Esophagus muscularis mucosa (tissue), 4 donors: ENCODE results near the gene BOC. TPM values are rescaled to one million over a fixed set of nuclear protein-coding genes. Genes with fewer than 3 reads are reported as not detected.

Experiments used
- DNase-seq: peaks from one replicate; pipeline ENCODE4 v3.0.0-alpha.2; 2017; ENCODE audit errors: extremely low spot score
- H3K27ac ChIP-seq, 4 donors: fragments of 200-600 bp; sonication (generic); replicated peaks in 1 of 4; 1 replicate in 3 of 4; 2 replicates in 1 of 4; pipeline ENCODE4 v1.5.1; 2016 to 2019; ENCODE audit warnings: mild to moderate bottlenecking in 1 of 4
- H3K27me3 ChIP-seq, 4 donors: fragments of 200-600 bp; sonication (generic); one replicate each; pipeline versions ENCODE4 v1.5.1 to v1.6.0; 2016 to 2019
- H3K36me3 ChIP-seq, 4 donors: fragments of 200-600 bp; sonication (generic); one replicate each; pipeline ENCODE4 v1.5.1; 2016 to 2019
- H3K4me1 ChIP-seq, 4 donors: fragments of 200-600 bp; sonication (generic); one replicate each; pipeline ENCODE4 v1.5.1; 2016 to 2019
- H3K4me3 ChIP-seq, 4 donors: fragments of 200-600 bp; sonication (generic); 1 replicate in 2 of 4; 2 replicates in 2 of 4; pipeline ENCODE4 v1.5.1; 2016 to 2019; ENCODE audit warnings: mild to moderate bottlenecking in 4 of 4, moderate library complexity in 1 of 4
- H3K9me3 ChIP-seq, 4 donors: fragments of 200-600 bp; sonication (generic); 1 replicate in 3 of 4; 2 replicates in 1 of 4; pipeline ENCODE4 v1.5.1; 2016 to 2019
- EP300 ChIP-seq: sonication (generic); formaldehyde crosslinking; IDR thresholded peaks from one replicate; pipeline ENCODE4 v1.6.1; 2017; ENCODE audit warnings: antibody characterized with exemption
- POLR2A ChIP-seq: fragments of 450-650 bp; IDR thresholded peaks from one replicate; pipeline ENCODE4 v1.6.1; 2017; ENCODE audit warnings: antibody characterized with exemption, moderate library complexity, mild to moderate bottlenecking, low read depth
- POLR2AphosphoS5 ChIP-seq, 2 donors: sonication (generic); formaldehyde crosslinking; IDR thresholded peaks; one replicate each; pipeline ENCODE4 v1.6.1; 2017; ENCODE audit warnings: antibody characterized with exemption in 2 of 2
- WGBS: methylation state at CpG from one replicate; pipeline ENCODE4 v1.1.5; 2018; 5-methylcytosine and 5-hydroxymethylcytosine counted together
- intact Hi-C: fragments of 100-400 bp; cut with DNase I; formaldehyde crosslinking; loops from one replicate; pipeline ENCODE4 v1.15.1; 2023
- total RNA-seq, 4 donors: library from RNA; depleted of rRNA; stranded (reverse); fragments of >200 nt; gene quantifications; one replicate each; pipeline versions ENCODE4 v1.1.0 to v1.2.1, GENCODE V29; 2016
- TF ChIP-seq, protein P1 (sequence below), 3 experiments: fragments of 200-600 bp in 2 of 3; fragments of 450-650 bp in 1 of 3; sonication (generic) in 2 of 3; IDR thresholded peaks; one replicate each; pipeline ENCODE4 v1.5.1; 2017 to 2019; ENCODE audit warnings: antibody characterized with exemption in 3 of 3, mild to moderate bottlenecking in 2 of 3, moderate library complexity in 1 of 3

The BOC gene
- total RNA-seq, 4 donors from 2014 or later, result 87.2 to 119 (median 90.8) TPM

DNA sequence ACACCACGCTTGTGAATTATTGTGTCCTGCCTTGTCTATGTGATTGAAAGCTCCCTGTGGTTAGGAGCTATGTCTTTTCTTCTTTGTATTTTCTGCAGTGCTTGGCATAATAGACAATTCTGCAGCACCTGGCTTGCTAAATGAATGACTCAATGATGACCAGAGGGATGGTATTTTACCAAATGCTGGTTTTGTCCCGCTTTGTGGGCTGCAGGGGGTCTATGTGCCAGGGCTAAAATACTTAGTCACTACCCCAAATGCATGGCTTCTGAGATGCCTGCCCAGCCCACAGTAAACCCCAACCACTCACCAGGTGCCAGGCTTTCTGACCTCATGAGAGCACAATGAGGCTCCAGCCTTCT is 50.9 kb downstream of the BOC start:
- DNase-seq, result no peak
- H3K9me3 ChIP-seq, result no peaks in the 10 kb centered on the region
- H3K36me3 ChIP-seq, result peaks cover 0 to under 1% (median 0%) of the 10 kb centered on the region in 4 donors
- peak overlapping the region; percentile 62 to 81 (median 80) for H3K27ac ChIP-seq
- peaks cover 6 to 99% (median 88%) of the 10 kb centered on the region in 4 donors for H3K4me1 ChIP-seq
- H3K27me3 ChIP-seq, result no peaks in the 10 kb centered on the region
- TF ChIP-seq, protein P1, sequence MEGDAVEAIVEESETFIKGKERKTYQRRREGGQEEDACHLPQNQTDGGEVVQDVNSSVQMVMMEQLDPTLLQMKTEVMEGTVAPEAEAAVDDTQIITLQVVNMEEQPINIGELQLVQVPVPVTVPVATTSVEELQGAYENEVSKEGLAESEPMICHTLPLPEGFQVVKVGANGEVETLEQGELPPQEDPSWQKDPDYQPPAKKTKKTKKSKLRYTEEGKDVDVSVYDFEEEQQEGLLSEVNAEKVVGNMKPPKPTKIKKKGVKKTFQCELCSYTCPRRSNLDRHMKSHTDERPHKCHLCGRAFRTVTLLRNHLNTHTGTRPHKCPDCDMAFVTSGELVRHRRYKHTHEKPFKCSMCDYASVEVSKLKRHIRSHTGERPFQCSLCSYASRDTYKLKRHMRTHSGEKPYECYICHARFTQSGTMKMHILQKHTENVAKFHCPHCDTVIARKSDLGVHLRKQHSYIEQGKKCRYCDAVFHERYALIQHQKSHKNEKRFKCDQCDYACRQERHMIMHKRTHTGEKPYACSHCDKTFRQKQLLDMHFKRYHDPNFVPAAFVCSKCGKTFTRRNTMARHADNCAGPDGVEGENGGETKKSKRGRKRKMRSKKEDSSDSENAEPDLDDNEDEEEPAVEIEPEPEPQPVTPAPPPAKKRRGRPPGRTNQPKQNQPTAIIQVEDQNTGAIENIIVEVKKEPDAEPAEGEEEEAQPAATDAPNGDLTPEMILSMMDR (IDR thresholded peaks at IDR 0.05), result no peak
- TF ChIP-seq EP300 (no peak), POLR2A (no peak), POLR2AphosphoS5 (IDR thresholded peaks at IDR 0.05) (no peak)
- WGBS, result 74% methylated on average over 2 of the region's 2 CpGs
- no peak overlapping the region for H3K4me3 ChIP-seq
- intact Hi-C loops, result no loop called here

DNA sequence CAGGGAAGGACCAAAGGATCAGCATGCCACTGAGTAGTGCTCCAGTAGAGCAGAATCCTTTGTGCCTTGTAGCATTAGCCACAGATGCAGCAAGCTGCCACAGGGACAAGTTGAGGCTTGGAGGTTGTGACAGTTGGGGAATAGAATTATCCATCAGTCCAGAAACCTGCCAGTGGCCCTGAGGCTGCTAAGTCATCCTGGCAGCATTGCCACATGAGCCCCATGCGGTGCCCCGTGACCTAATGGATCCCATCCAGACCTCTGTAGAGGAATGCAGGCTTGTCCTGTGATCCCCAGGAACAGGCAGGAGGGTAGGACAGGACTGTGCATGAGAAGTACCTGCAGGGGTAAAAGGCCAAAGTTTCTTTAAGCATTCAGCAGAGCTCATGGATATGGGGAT is 51.7 kb downstream of the BOC start:
- Histone ChIP-seq H3K4me3 (no peak overlapping the region), H3K36me3 (peaks cover 0 to 7% (median 3%) of the 10 kb centered on the region in 4 donors), H3K4me1 (peaks cover 6 to 98% (median 92%) of the 10 kb centered on the region in 4 donors), H3K9me3 (no peaks in the 10 kb centered on the region), H3K27ac (peak overlapping the region; percentile 62 to 81 (median 80)), H3K27me3 (no peaks in the 10 kb centered on the region)
- 92% methylated on average over 2 of the region's 2 CpGs for WGBS
- intact Hi-C loops, result no loop called here
- DNase-seq, result no peak
- TF ChIP-seq POLR2AphosphoS5 (IDR thresholded peaks at IDR 0.05) (no peak), POLR2A (no peak), EP300 (no peak)
- TF ChIP-seq, protein P1 (IDR thresholded peaks at IDR 0.05), result no peak

DNA sequence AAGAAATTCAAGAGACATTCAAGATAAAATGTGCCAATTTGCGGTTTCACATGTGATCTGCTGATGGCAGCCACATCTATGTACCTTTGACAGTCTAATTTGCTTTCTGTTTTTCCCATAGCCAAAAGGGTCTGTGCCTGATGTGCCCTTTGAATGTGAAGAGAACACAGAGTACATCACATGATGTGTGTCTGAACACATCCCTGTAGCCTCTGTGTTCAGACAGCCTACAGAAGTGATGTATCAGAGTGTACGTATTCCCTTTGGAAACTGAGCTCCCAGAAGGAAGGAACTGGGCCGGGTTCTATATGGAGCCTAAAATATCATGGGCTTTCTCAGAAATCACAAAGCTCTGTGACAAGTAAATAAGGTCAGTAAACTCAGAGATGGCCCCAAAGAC is 52.4 kb downstream of the BOC start:
- Histone ChIP-seq H3K27me3 (no peaks in the 10 kb centered on the region), H3K4me1 (peaks cover 6 to 96% (median 88%) of the 10 kb centered on the region in 4 donors), H3K9me3 (no peaks in the 10 kb centered on the region), H3K27ac (peak overlapping the region; percentile 50 to 80 (median 69)), H3K36me3 (peaks cover 0 to 14% (median 7%) of the 10 kb centered on the region in 4 donors), H3K4me3 (no peak overlapping the region)
- intact Hi-C loops, result no loop called here
- DNase-seq, result no peak
- TF ChIP-seq POLR2AphosphoS5 (IDR thresholded peaks at IDR 0.05) (no peak), POLR2A (no peak), EP300 (no peak)
- TF ChIP-seq, protein P1 (IDR thresholded peaks at IDR 0.05), result no peak
- 82% methylated on average over 3 of the region's 3 CpGs for WGBS

DNA sequence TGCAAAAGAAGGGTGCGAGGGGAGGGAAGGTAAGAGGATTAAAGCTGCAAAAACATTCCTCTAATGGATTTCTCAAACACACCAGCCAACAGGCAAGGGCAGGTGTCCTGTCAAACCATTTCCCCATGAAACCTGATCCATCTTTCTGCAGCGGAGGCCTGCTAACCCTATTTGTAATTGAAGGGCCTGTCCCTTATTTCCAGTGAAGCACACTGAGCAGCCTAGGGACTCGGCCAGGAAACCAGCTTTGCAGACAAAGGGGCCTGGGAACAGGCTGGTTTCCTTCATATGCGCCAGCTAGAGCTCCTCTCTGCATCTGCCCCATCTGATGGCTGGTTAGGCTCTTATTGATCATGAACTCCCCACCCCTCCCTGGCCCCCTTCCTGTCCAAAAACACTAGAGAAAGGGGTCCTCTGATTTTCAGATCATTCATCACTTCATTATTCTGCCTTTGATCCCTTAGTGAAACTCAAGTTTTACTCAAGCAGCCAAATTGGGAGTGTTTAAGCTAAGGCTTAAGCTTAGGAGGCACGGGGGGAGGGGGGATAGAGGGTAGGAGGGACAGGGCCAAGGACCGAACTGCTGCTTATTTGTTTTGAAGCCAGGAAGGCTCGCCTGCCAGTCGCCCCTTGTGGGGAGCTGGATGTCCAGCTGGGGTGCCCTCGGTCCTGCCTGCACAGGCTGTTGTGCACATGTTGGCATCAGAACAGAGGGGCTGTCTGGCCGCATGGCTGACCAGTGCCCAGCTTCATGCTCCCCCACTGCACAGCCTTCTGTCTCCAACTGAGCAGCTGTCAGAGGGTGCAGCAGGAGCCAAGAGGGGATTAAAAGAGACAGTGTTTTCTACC is 53.1 kb downstream of the BOC start:
- Histone ChIP-seq H3K4me3 (no peak overlapping the region), H3K36me3 (peaks cover 0 to 22% (median 11%) of the 10 kb centered on the region in 4 donors), H3K4me1 (peaks cover 6 to 94% (median 82%) of the 10 kb centered on the region in 4 donors), H3K27ac (peak overlapping the region; percentile 50 to 80 (median 69)), H3K9me3 (no peaks in the 10 kb centered on the region), H3K27me3 (no peaks in the 10 kb centered on the region)
- no peak for TF ChIP-seq POLR2AphosphoS5 (IDR thresholded peaks at IDR 0.05)
- TF ChIP-seq, protein P1 (IDR thresholded peaks at IDR 0.05), result no peak
- no peak for TF ChIP-seq EP300
- no peak for TF ChIP-seq POLR2A
- WGBS, result 34% methylated on average over 8 of the region's 10 CpGs
- no peak for DNase-seq
- intact Hi-C loops, result no loop called here
